ENCODE measurements around the gene ZNF827.

The ZNF827 gene

GRCh38 chr4:145709336-145709735, 229.3 kb downstream of the ZNF827 start (continued):
- TF ChIP-seq ZNF558 (tag by site-specific recombination; IDR thresholded peaks at IDR 0.05) (no peak), ZNF311 (tag by site-specific recombination; IDR thresholded peaks at IDR 0.05; ENCODE audit: borderline replicate concordance) (no peak), WT1 (tag by site-specific recombination; IDR thresholded peaks at IDR 0.05) (no peak), ZNF785 (tag by site-specific recombination; IDR thresholded peaks at IDR 0.05) (no peak), AEBP2 (tag by site-specific recombination; IDR thresholded peaks at IDR 0.05; ENCODE audit: borderline replicate concordance) (no peak), GLI2 (tag by site-specific recombination; IDR thresholded peaks at IDR 0.05; ENCODE audit: borderline replicate concordance, low read depth) (no peak)

Measured in HEK293 (cell line).